ENCODE data around the gene TNRC6A. TPM values are rescaled to one million over a fixed set of nuclear protein-coding genes. Genes with fewer than 3 reads are reported as not detected.
"Not testable (repeated sequence)": the region's sequence is repeated elsewhere in the genome, so short reads cannot be mapped to it uniquely, and the experiment has no call there.

The TNRC6A gene
- total RNA-seq, 2 experiments from 2014 or later: 46.8 to 53.1 TPM

- Mint-ChIP-seq H3K36me3 (no peaks in the 10 kb centered on the region), H3K4me3 (no peak overlapping the region), H3K9me3 (no peaks in the 10 kb centered on the region), H3K27ac (no peak overlapping the region), H3K4me1 (no peaks in the 10 kb centered on the region), H3K27me3 (peaks cover 4% of the 10 kb centered on the region)
- DNase-seq: no peak
- no peak for ATAC-seq (ENCODE audit: low read depth)
- POLR2A ChIA-PET: no interaction called here
These were observed 28.7 kb upstream of the TNRC6A start for GRCh38 chr16:24700549-24701392.

DNA sequence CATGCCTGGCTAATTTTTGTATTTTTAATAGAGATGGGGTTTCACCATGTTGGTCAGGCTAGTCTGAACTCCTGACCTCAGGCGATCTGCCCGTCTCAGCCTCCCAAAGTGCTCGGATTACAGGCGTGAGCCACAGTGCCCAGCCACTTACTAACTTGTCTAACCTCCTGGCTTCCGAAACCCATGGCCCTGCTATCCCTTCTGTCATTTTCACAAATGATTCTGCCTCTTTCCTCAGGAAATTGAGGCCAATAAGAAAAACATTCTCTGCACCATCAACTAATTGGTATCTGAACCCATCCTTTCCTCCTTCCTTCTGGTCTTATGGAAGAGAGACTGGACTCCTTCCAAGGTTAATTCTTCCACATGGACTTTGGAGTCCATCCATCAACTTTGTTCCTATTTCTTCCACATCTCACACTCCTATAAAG is 27.9 kb upstream of the TNRC6A start:
- Mint-ChIP-seq H3K27me3 (peaks cover 4% of the 10 kb centered on the region), H3K4me3 (no peak overlapping the region), H3K27ac (no peak overlapping the region), H3K9me3 (no peaks in the 10 kb centered on the region), H3K4me1 (no peaks in the 10 kb centered on the region), H3K36me3 (no peaks in the 10 kb centered on the region)
- no peak for ATAC-seq (ENCODE audit: low read depth)
- POLR2A ChIA-PET: no interaction called here
- DNase-seq: no peak

DNA sequence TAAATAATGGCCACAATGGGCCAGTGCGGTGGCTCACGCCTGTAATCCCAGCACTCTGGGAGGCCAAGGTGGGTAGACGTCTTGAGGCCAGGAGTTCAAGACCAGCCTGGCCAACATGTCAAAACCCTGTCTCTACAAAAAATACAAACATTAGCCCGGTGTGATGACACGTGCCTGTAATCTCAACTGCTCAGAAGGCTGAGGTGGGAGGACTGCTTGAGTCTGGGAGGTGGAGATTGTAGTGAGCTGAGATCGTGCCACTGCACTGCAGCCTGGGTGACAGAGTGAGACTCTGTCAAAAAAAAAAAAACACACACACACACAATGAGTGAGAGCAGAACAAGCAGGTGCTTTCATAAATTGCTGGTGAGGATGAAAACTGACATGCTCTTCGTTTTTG is 21.7 kb upstream of the TNRC6A start:
- H3K27me3 Mint-ChIP-seq; H3K9me3 Mint-ChIP-seq; H3K27ac Mint-ChIP-seq; H3K4me1 Mint-ChIP-seq; ATAC-seq (ENCODE audit: low read depth); POLR2A ChIA-PET; DNase-seq; H3K36me3 Mint-ChIP-seq; H3K4me3 Mint-ChIP-seq: not testable (repeated sequence)

DNA sequence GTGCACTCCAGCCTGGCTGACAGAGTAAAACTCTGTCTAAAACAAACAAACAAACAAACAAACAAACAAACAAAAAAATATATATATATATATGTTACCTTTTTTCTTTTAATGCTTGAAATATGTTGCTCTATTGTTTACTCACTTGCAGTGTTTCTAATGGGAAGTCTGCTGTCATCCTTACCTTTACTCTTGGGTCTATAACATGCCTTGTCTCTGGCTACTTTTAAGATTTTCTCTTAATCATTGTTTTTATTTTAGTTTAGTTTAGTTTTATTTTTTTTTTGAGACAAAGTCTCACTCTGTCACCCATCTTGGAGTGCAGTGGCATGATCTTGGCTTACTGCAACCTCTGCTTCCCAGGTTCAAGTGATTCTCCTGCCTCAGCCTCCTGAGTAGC is 16.1 kb upstream of the TNRC6A start:
- Mint-ChIP-seq H3K27me3 (peaks cover 4% of the 10 kb centered on the region), H3K27ac (no peak overlapping the region), H3K4me1 (no peaks in the 10 kb centered on the region), H3K9me3 (peaks cover 2% of the 10 kb centered on the region), H3K4me3 (no peak overlapping the region), H3K36me3 (no peaks in the 10 kb centered on the region)
- ATAC-seq (ENCODE audit: low read depth) (no peak), DNase-seq (no peak)
- POLR2A ChIA-PET: interaction anchor here (1.1 kb wide), 1 partner anchor 15 kb away, joined by 3 read pairs; no protein-coding TSS in a partner anchor

- POLR2A ChIA-PET: no interaction called here
- DNase-seq (no peak), ATAC-seq (ENCODE audit: low read depth) (no peak)
- Mint-ChIP-seq H3K9me3 (peaks cover 2% of the 10 kb centered on the region), H3K4me1 (peaks cover 5% of the 10 kb centered on the region), H3K4me3 (no peak overlapping the region), H3K36me3 (no peaks in the 10 kb centered on the region), H3K27me3 (no peaks in the 10 kb centered on the region), H3K27ac (no peak overlapping the region)
These were observed 12.0 kb upstream of the TNRC6A start for GRCh38 chr16:24717411-24717810.

DNA sequence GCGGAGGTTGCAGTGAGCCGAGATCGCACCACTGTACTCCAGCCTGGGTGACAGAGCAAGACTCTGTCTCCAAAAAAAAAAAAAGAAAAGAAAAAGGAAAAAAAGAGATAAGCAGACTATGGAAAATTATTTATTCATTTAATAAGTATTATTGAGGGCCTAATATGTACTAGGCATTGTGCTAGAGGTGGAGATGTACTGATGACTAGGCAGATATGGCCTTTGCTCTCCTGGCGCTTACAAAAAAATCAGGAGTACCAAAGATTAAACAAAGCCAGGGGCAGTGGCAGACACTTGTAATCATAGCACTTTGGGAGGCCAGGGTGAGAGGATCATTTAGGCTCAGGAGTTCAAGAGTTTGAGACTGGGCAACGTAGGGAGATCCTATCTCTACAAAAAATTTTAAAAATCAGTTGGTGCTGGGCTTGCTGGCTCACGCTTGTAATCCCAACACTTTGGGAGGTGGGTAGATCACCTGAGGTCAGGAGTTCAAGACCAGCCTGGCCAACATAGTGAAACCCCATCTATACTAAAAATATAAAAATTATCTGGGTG is 10.4 kb upstream of the TNRC6A start:
- Mint-ChIP-seq H3K9me3 (no peaks in the 10 kb centered on the region), H3K27ac (no peak overlapping the region), H3K27me3 (peaks cover 2% of the 10 kb centered on the region), H3K4me3 (no peak overlapping the region), H3K4me1 (peaks cover 5% of the 10 kb centered on the region), H3K36me3 (no peaks in the 10 kb centered on the region)
- POLR2A ChIA-PET: no interaction called here
- ATAC-seq (ENCODE audit: low read depth) (no peak), DNase-seq (no peak)

DNA sequence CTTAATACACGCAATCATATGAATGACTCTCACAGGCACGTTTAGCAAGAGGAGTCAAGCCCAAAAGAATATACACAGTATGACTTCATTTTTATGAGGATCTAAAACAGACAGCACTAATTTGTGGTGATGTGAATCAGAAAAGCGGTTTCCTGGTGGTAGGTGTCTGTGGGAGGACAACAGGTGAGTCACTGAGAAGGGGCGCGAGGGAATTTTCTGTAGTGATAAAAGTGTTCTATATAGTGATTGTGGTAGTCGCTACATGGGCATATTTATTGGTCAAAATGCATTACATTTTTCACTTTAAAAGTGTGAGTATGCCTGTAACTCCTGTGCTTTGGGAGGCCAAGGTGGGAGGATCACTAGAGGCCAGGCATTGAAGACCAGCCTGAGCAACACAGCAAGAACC is 7.6 kb upstream of the TNRC6A start:
- H3K4me1 Mint-ChIP-seq: peaks cover 5% of the 10 kb centered on the region
- peaks cover 2% of the 10 kb centered on the region for H3K27me3 Mint-ChIP-seq
- H3K27ac Mint-ChIP-seq: no peak overlapping the region
- no peak overlapping the region for H3K4me3 Mint-ChIP-seq
- no peaks in the 10 kb centered on the region for H3K36me3 Mint-ChIP-seq
- POLR2A ChIA-PET: no interaction called here
- DNase-seq: no peak
- peak; percentile 42 for ATAC-seq (ENCODE audit: low read depth)
- H3K9me3 Mint-ChIP-seq: no peaks in the 10 kb centered on the region

- Mint-ChIP-seq H3K4me3 (no peak overlapping the region), H3K27ac (no peak overlapping the region), H3K27me3 (peaks cover 4% of the 10 kb centered on the region), H3K4me1 (peaks cover 8% of the 10 kb centered on the region), H3K36me3 (no peaks in the 10 kb centered on the region), H3K9me3 (no peaks in the 10 kb centered on the region)
- POLR2A ChIA-PET: no interaction called here
- ATAC-seq (ENCODE audit: low read depth) (no peak), DNase-seq (no peak)
These were observed 5.8 kb upstream of the TNRC6A start for GRCh38 chr16:24723663-24724062.

DNA sequence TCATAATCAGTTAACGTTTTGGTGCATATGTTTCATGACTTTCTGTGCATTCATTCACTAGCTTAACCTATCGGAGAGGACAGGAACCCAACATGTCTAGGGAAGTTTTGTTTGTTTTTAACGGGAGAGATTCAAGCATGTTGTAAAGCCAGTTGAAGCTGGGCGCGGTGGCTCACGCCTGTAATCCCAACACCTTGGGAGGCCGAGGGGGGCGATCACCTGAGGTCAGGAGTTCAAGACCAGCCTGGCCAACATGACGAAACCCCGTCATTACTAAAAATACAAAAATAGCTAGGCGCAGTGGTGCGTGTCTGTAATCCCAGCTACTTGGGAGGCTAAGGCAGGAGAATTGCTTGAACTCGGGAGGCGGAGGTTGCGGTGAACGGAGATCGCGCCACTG is 1.4 kb upstream of the TNRC6A start:
- DNase-seq (no peak), ATAC-seq (ENCODE audit: low read depth) (no peak)
- H3K4me3 Mint-ChIP-seq: peak overlapping the region; percentile 21
- H3K27ac Mint-ChIP-seq: peak overlapping the region; percentile 19
- H3K9me3 Mint-ChIP-seq: no peaks in the 10 kb centered on the region
- peaks cover 25% of the 10 kb centered on the region for H3K4me1 Mint-ChIP-seq
- H3K36me3 Mint-ChIP-seq: peaks cover 11% of the 10 kb centered on the region
- POLR2A ChIA-PET: interaction anchor here (0.9 kb wide), 1 partner anchor 50 kb away, joined by 3 read pairs; no protein-coding TSS in a partner anchor
- H3K27me3 Mint-ChIP-seq: peaks cover 4% of the 10 kb centered on the region

DNA sequence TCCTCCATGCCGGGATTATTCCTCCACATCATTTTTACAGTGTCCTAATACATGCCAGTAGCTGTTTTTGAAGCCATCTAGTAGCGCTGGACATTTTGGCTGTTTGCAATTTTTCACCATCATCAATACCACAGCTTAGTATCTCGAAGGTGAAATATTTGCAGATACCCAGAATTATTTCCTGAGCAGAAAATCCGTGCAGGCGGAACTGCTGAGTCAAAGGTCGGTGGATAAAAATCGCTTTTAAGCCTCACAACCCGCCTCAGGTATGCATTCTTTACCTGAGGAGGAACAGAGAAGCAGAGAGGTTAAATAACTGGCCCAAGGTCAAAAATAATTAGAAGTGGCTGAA is 584 bp upstream of the TNRC6A start:
- DNase-seq (no peak), ATAC-seq (ENCODE audit: low read depth) (no peak)
- Mint-ChIP-seq H3K9me3 (no peaks in the 10 kb centered on the region), H3K27me3 (peaks cover 3% of the 10 kb centered on the region), H3K27ac (peak overlapping the region; percentile 84), H3K4me3 (peak overlapping the region; percentile 85), H3K4me1 (peaks cover 27% of the 10 kb centered on the region), H3K36me3 (peaks cover 20% of the 10 kb centered on the region)
- POLR2A ChIA-PET: interaction anchor here (0.7 to 0.9 kb wide), 2 partner anchors 16 to 381 kb away, joined by 3 read pairs; no protein-coding TSS in a partner anchor

DNA sequence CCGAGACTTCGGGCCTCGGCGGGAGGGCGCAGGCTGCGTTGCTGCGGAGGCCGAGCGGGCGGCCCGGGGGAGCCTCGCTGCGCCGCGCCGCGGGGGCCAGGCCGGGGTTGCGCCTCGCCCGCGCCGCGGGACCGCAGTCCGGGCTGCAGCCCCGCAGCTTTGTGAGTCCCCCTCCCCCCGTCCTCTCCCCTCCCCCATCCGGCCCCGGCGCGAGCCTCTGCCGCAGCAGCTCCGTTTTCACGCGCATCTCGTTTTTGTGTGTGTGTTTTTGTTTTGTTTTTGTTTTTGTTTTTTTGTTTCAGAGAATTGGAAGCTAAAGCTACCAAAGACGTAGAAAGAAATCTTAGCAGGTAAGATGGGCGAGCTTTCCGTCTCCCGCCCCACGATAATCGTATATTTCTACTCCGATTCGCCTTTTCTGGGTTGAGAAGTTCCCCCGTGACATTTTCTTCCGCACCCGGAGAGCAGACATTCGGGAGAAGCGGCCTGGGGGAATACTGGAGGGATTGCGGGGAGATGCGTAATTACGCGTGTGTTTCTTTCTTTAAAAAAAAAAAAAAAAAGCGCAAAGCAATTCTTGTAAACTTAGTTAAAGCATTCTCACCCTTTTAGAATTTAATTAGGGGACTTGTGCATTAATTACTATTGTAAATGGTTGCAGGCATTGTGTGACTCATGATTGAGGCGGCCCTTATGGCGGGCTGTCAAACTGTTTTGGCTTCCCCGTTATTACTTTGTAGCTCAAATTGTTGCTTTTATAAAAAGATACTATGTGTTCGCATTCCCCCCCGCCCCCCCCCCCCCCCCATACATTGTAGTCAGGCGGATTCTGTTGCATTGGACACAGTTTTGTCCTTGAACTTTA is 732 bp downstream of the TNRC6A start:
- Mint-ChIP-seq H3K4me1 (peaks cover 27% of the 10 kb centered on the region), H3K36me3 (peaks cover 27% of the 10 kb centered on the region), H3K27ac (peak overlapping the region; percentile 100), H3K4me3 (peak overlapping the region; percentile 100), H3K27me3 (peaks cover 2% of the 10 kb centered on the region), H3K9me3 (no peaks in the 10 kb centered on the region)
- no peak for DNase-seq
- POLR2A ChIA-PET: interaction anchor here (0.7 to 1.9 kb wide), 4 partner anchors 187 to 584 kb away, joined by 3 to 9 read pairs (median 6); partner anchors contain the start of gene RBBP6
- ATAC-seq (ENCODE audit: low read depth): peak; percentile 49

DNA sequence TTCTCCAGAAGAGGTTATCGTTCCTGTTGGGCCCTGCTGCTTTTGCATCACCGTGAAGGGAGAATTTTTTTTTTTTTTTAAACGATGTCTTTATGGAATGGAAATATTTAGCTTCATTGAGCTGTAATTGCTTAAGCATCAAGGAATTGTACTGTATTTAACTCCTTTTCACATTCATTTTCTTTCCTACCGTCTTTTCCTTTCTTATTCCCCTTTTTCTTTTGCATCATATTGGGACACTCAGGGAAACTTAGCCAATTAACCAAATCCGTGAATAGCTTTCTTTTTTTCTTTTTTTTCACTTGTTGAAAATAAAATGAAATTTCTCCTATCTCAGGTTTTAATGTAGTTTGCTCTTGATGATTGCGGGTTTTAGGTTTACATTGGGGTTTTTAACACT is 1.5 kb downstream of the TNRC6A start:
- Mint-ChIP-seq H3K4me3 (peak overlapping the region; percentile 100), H3K27me3 (peaks cover 2% of the 10 kb centered on the region), H3K27ac (peak overlapping the region; percentile 57), H3K9me3 (no peaks in the 10 kb centered on the region), H3K36me3 (peaks cover 27% of the 10 kb centered on the region), H3K4me1 (peaks cover 29% of the 10 kb centered on the region)
- no peak for DNase-seq
- POLR2A ChIA-PET: interaction anchor here (0.7 to 1.9 kb wide), 3 partner anchors 190 to 585 kb away, joined by 3 to 9 read pairs (median 8); partner anchors contain the start of gene RBBP6
- ATAC-seq (ENCODE audit: low read depth): no peak

GRCh38 chr16:24731722-24732419 is 2.4 kb downstream of the TNRC6A start:
- Mint-ChIP-seq H3K4me1 (peaks cover 33% of the 10 kb centered on the region), H3K4me3 (peak overlapping the region; percentile 37), H3K27ac (no peak overlapping the region), H3K36me3 (peaks cover 31% of the 10 kb centered on the region), H3K27me3 (peaks cover 2% of the 10 kb centered on the region), H3K9me3 (no peaks in the 10 kb centered on the region)
- no peak for ATAC-seq (ENCODE audit: low read depth)
- POLR2A ChIA-PET: no interaction called here
- DNase-seq: no peak
